MV-4-11 (cell line): ENCODE results near the gene OR5D18.
"Not testable (repeated sequence)": the region's sequence is repeated elsewhere in the genome, so short reads cannot be mapped to it uniquely, and the experiment has no call there.

Source experiments
- DNase-seq: peaks from one replicate; lab custom pipeline; 2025; lab: John Stamatoyannopoulos, UW

OR5D18 gene

GRCh38 chr11:55819330-55819729 is at the start of gene OR5D18:
Gene OR5D18 (plus strand): TSS chr11:55819630. CDS start chr11:55819630, 0 bp downstream.
- no peak for DNase-seq

DNA sequence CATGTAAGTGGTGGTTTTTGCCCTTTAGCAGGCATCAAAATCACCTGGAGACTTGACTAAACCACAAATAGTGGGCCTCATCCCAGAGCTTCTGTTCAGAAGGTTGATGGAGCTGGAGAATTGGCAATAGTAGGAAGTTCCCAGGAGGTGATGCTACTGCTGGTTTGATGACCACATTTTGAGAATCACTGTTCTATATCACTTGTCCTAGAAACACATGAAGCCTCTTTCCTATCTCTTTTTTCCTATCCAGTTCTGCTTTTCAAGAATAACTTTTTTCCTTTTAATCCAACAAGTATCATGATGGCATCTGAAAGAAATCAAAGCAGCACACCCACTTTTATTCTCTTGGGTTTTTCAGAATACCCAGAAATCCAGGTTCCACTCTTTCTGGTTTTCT is 46.3 kb upstream of the OR5D18 start, which contains the start of gene OR5D13:
TSS of gene OR5D13 (plus strand) at position 301 of the 400 bp plus-strand sequence. CDS start at position 301, 0 bp downstream.
- no peak for DNase-seq

DNA sequence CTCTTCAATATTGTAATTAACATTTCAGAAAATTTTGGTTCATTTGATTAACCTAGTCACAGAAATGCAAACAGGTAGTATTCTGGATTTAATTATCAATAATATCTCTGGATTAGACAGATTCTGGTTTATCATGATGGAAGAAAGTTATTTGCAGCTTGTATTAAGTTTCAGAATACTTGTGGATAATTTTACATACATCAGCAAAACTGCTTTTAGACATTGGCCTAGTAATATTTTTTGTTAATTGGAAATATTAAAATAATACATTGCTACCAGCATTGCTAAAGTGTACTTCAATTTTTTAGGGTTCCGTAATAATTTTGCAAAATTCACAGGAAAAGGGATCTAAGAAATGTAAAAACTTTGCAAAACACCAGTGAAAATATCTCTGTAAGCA is 27.8 kb upstream of the OR5D18 start:
- no peak for DNase-seq

DNA sequence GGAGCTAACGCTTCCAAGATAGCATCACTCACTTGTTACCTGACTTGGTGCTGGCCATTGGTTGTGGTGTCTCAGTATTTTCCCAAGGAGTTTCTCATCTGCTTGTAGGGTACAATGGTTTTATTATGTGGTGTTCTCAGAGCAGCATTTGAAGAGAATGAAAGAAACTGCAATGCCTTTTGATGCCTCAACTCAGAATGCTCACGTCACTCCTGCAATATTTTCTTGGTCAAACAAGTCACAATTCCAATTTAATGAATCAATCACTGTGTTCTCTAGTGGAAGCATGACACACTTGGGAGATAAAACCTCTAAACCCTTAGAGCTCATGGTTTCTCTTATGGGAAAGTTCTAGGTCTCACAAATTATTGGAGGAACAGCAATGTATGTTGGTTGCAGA is 26.1 kb upstream of the OR5D18 start:
- DNase-seq: no peak

- DNase-seq: no peak
These were observed 24.2 kb upstream of the OR5D18 start, which contains the start of gene OR5D14 for GRCh38 chr11:55795256-55795655. Gene OR5D14 (plus strand): TSS chr11:55795556. CDS start chr11:55795556, 0 bp downstream.

GRCh38 chr11:55806248-55806647 is 13.2 kb upstream of the OR5D18 start:
- DNase-seq: no peak

GRCh38 chr11:55811067-55811466 is 8.4 kb upstream of the OR5D18 start, which contains the start of gene OR5L1:
Gene OR5L1 (plus strand): TSS chr11:55811367. CDS start chr11:55811467, 100 bp downstream.
- DNase-seq: no peak

DNA sequence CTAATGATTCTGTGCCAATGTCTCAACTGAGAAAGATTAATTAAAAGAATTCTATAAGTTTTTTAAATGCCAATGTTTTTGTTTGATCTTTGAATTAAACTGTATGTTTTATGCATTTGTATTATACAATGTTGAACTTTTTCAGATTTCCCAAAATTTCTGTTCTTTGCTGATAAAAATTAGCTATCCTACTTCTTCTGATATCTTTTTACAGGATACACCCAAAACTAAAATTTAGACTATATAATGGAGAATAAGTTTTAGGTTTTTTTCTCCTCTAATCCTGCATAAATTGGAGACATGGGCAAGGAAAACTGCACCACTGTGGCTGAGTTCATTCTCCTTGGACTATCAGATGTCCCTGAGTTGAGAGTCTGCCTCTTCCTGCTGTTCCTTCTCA is 7.5 kb downstream of the OR5D18 start, which contains the start of gene OR5L2:
TSS of gene OR5L2 (plus strand) at position 301 of the 400 bp plus-strand sequence. CDS start at position 301, 0 bp downstream.
- no peak for DNase-seq

DNA sequence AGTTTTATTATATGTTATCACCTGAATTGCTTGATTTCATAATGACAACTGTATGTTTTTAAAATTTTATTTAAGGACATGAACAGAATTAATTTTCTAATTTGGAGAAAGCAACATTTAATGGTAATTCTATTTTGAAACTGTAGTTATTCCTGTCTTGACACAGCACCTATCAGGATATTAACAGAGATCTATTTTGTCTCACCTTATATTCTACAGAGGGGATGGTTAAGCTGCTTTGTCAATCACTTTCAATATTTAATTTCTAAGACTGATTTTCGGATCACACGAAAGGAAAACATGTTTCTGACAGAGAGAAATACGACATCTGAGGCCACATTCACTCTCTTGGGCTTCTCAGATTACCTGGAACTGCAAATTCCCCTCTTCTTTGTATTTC is 19.0 kb downstream of the OR5D18 start, which contains the start of gene OR5D16:
TSS of gene OR5D16 (plus strand) at position 301 of the 400 bp plus-strand sequence. CDS start at position 301, 0 bp downstream.
- no peak for DNase-seq

- DNase-seq: no peak
These were observed 28.0 kb downstream of the OR5D18 start for GRCh38 chr11:55847453-55847852.

DNA sequence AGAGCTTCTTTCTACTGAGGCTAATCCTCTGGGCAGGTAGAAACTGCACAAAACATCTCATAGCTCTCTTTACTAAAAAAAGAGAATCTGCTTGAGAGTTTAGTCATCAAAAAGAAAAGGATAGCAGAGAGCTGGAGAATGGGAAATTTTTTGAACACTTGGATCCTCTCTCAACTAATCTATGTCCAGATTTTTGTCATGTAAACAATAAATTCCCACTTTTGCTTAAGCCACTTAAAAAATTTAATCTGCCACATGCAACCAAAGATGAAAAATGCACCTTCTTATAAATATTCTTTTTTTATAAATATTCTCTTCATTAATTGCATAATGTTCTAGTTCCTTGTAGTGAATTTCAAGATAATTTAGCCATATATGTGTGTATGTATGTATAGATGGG is 29.6 kb downstream of the OR5D18 start:
- no peak for DNase-seq

DNA sequence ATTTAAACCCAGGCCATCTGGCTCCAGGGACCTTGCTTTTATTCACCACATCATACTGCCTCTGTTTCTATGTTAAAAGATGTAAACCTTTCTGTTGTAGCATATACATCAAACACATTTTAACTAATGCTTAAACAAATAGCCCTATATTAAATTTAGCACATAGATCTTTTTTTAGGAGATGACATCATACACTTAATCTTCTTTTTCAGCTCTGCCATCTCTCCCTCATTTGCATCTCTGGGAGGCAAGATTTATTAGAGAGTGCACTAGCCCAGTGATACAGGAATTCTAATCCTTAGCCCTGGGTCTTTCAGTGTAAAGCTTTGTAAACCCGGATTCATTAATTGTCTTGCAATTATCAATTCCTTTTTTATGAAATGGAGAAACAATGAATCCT is 32.7 kb downstream of the OR5D18 start:
- no peak for DNase-seq

DNA sequence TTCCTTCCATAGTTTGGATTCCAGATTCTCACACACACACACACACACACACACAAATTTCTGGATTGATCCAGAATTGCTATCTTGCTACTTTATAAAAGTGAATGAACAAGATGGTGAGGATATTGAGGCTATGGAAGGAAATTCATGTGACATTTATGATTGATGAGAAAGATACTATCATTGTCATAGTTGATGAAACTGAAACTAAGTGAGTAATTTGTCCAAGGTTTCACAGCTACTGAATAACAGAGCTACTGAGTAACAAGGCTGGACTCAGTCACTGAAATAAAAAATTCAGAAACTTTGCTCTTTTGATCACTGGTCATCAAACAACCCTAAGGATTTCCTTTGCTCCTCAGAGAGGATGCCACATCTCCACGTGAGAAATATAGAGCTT is 35.3 kb downstream of the OR5D18 start:
- no peak for DNase-seq

GRCh38 chr11:55867354-55867753 is 47.9 kb downstream of the OR5D18 start:
- DNase-seq: not testable (repeated sequence)
